GM18517 (cell line): Measurements from ENCODE around the gene TXNDC2.
"Not testable (repeated sequence)": the region's sequence is repeated elsewhere in the genome, so short reads cannot be mapped to it uniquely, and the experiment has no call there.

Experiments used
- ATAC-seq: cut with Tn5 transposase; IDR thresholded peaks from one replicate; pipeline ENCODE4 v1.9.1; 2021; ENCODE audit warnings: mild to moderate bottlenecking, moderate library complexity; ENCODE audit not compliant: unreplicated experiment

The TXNDC2 gene

GRCh38 chr18:9885170-9886004 lies at the start of gene TXNDC2:
Gene TXNDC2, plus strand, starts transcription at chr18:9885973. Its CDS starts 708 bp downstream, at chr18:9886681.
- no peak for ATAC-seq

GRCh38 chr18:9838144-9838877 lies 47.5 kb upstream of the TXNDC2 start:
- ATAC-seq: no peak

- no peak for ATAC-seq
Measured at GRCh38 chr18:9839211-9839610, 46.6 kb upstream of the TXNDC2 start.

- ATAC-seq: no peak
Measured at GRCh38 chr18:9839853-9840252, 45.9 kb upstream of the TXNDC2 start.

GRCh38 chr18:9841752-9842151 lies 44.0 kb upstream of the TXNDC2 start:
- no peak for ATAC-seq

- ATAC-seq: no peak
Measured at GRCh38 chr18:9842448-9842847, 43.3 kb upstream of the TXNDC2 start.

GRCh38 chr18:9845256-9845655 lies 40.5 kb upstream of the TXNDC2 start:
- ATAC-seq: no peak

GRCh38 chr18:9846162-9846925 lies 39.4 kb upstream of the TXNDC2 start:
- no peak for ATAC-seq

- ATAC-seq: no peak
Measured at GRCh38 chr18:9848170-9848879, 37.4 kb upstream of the TXNDC2 start.

GRCh38 chr18:9849407-9850283 lies 36.1 kb upstream of the TXNDC2 start:
- no peak for ATAC-seq

GRCh38 chr18:9850309-9850708 lies 35.5 kb upstream of the TXNDC2 start:
- no peak for ATAC-seq

- no peak for ATAC-seq
Measured at GRCh38 chr18:9851511-9851910, 34.3 kb upstream of the TXNDC2 start.

- ATAC-seq: no peak
Measured at GRCh38 chr18:9852266-9853081, 33.3 kb upstream of the TXNDC2 start.

GRCh38 chr18:9854801-9855676 lies 30.7 kb upstream of the TXNDC2 start:
- no peak for ATAC-seq

GRCh38 chr18:9855681-9856080 lies 30.1 kb upstream of the TXNDC2 start:
- ATAC-seq: no peak

GRCh38 chr18:9856092-9856491 lies 29.7 kb upstream of the TXNDC2 start:
- no peak for ATAC-seq

GRCh38 chr18:9857479-9857998 lies 28.2 kb upstream of the TXNDC2 start:
- not testable (repeated sequence) for ATAC-seq

- ATAC-seq: no peak
Measured at GRCh38 chr18:9858642-9859041, 27.1 kb upstream of the TXNDC2 start.
